GM12873 (cell line): Measurements from ENCODE around the gene SIAH1.

ENCODE experiments used
- CTCF ChIP-seq: IDR thresholded peaks from 2 replicates; pipeline ENCODE4 v1.5.1; 2012; ENCODE audit warnings: low read depth, mild to moderate bottlenecking, moderate library complexity, low read length, control low read depth; ENCODE audit not compliant: insufficient read depth; ENCODE audit errors: missing control alignments

Gene SIAH1

GRCh38 chr16:48374255-48374654 is 11.0 kb downstream of the SIAH1 start:
- no peak for TF ChIP-seq CTCF

- TF ChIP-seq CTCF, result no peak
Observed at GRCh38 chr16:48373258-48374029, 11.8 kb downstream of the SIAH1 start.

DNA sequence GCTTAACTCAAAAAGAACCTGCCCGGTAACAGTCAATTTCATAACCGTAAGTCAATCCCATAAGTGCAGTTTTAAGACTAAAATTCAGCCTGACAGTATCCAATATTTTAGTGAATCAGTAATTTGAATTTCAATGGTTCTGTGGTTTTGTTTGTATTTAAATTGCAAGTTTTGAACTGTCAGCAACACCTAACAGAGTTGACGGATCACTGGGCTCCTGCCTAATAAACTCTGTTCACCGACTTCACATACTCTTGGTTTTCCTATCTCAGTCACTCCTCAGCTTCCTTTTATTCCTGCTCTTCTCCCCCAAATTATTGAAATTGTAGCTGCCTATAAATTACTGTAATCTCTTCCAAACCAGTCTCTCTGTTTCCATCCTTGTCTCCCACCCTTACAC is 12.5 kb downstream of the SIAH1 start:
- no peak for TF ChIP-seq CTCF

DNA sequence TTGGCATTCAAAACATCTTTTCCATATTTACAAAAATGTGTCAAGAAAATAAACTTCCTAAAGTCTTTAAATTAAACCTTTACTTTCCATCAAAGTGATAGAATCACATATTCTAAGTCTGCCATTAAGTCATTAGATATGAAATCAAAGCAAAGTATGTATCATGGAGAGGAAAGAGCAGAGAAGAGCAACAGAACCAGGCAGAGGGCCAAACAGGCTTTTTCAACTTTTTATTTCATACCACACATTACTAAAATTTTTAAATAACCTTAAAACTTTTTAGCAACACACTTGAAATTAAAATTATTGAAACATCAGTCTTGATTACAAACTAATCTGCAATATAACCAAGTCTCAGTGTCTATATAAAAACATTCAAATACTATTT is 13.8 kb downstream of the SIAH1 start:
- no peak for TF ChIP-seq CTCF

- TF ChIP-seq CTCF, result no peak
Observed at GRCh38 chr16:48370229-48370628, 15.0 kb downstream of the SIAH1 start.

DNA sequence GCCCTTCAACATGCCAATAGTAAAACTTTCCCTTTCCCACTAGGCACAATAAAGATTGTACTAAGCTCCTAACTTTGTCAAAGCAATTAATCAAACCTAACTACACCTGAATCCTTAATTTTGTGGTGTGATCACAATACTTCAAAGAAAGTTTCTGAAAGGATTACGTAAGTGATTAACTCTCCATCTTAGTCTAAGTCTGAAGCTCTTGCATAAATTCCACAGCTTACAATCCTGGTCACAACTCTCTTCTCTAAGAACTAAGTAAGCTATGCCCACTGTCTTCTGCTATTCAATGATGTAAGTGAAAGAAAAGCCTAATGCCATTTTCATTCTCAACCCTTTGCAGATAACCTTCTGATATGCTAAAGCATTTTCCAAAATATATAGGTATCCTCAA is 15.4 kb downstream of the SIAH1 start:
- no peak for TF ChIP-seq CTCF

DNA sequence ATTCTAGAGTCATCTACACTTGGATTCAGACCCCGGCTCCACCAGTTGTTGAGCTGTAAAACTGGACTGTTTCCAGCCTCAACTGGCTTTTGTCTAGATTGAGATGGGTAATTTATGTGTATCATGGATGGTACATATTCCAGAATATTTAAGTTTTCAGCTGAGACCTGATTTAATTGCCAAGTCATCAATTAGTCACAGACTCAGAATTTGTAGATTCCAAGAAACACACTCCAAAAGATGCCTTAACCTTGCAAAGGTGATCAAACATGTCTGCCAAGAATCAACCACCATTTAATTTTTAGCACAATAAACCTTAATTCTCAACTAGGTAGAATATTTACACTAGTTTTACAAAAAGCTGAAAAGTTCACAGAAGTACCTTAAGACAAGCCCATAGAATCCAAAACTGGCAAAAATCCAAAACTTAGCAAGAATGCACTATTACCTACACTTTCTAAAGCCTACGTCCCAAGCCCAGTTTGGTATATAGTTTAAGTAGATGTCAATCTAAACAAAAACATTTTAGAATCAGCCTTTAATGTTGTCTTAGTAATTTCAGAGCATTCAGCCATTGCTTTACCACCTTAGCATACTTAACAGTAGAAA is 17.7 kb downstream of the SIAH1 start:
- no peak for TF ChIP-seq CTCF
